SK-N-MC (cell line): ENCODE results near the gene NRXN3.
"Not testable (repeated sequence)": the region's sequence is repeated elsewhere in the genome, so short reads cannot be mapped to it uniquely, and the experiment has no call there.

ENCODE experiments used
- DNase-seq: peaks from one replicate; pipeline ENCODE4 v3.0.0-alpha.2; 2011; ENCODE audit warnings: low read depth, low spot score
- H3K27ac ChIP-seq: fragments of 200-600 bp; sonication (generic); 2 replicates; pipeline ENCODE4 v1.5.1; 2016; ENCODE audit warnings: mixed run types
- H3K36me3 ChIP-seq: fragments of 200-600 bp; sonication (generic); 2 replicates; pipeline ENCODE4 v1.6.1; 2017; ENCODE audit warnings: antibody characterized with exemption, low read length, mixed read lengths; ENCODE audit not compliant: insufficient read depth
- H3K4me3 ChIP-seq: fragments of 200-600 bp; sonication (generic); 2 replicates; pipeline ENCODE4 v1.5.1; 2016
- H3K9ac ChIP-seq: fragments of 200-600 bp; sonication (generic); 2 replicates; pipeline ENCODE4 v1.8.0; 2017; ENCODE audit warnings: mixed run types, mixed read lengths; ENCODE audit not compliant: insufficient read length
- H3K9me3 ChIP-seq: fragments of 200-600 bp; sonication (generic); 2 replicates; pipeline ENCODE4 v1.6.1; 2017; ENCODE audit warnings: low read depth, mild to moderate bottlenecking, antibody characterized with exemption, low read length, moderate library complexity, mixed read lengths
- EZH2 ChIP-seq: fragments of 200-600 bp; sonication (generic); IDR thresholded peaks from one replicate; pipeline ENCODE4 v1.6.1; 2017; ENCODE audit warnings: antibody characterized with exemption
- FOXP2 ChIP-seq: optimal IDR thresholded peaks from 2 replicates; pipeline ENCODE3; 2011; ENCODE audit warnings: mild to moderate bottlenecking, moderate library complexity; ENCODE audit not compliant: insufficient read depth; ENCODE audit errors: extremely low read length, control extremely low read depth
- POLR2AphosphoS5 ChIP-seq: IDR thresholded peaks from 2 replicates; pipeline ENCODE4 v1.6.1; 2012; ENCODE audit warnings: mild to moderate bottlenecking, low read depth, low read length, borderline replicate concordance

NRXN3 gene

GRCh38 chr14:78425782-78426181 is 255.6 kb downstream of the NRXN3 start:
- H3K27ac ChIP-seq = no peak overlapping the region
- H3K4me3 ChIP-seq = no peak overlapping the region
- no peaks in the 10 kb centered on the region for H3K36me3 ChIP-seq
- no peak overlapping the region for H3K9ac ChIP-seq
- no peaks in the 10 kb centered on the region for H3K9me3 ChIP-seq
- no peak for TF ChIP-seq FOXP2
- no peak for TF ChIP-seq EZH2
- TF ChIP-seq POLR2AphosphoS5 = no peak
- no peak for DNase-seq

GRCh38 chr14:78432046-78432445 is 261.9 kb downstream of the NRXN3 start:
- no peak for DNase-seq
- Histone ChIP-seq H3K27ac (no peak overlapping the region), H3K9me3 (no peaks in the 10 kb centered on the region), H3K9ac (no peak overlapping the region), H3K4me3 (no peak overlapping the region), H3K36me3 (no peaks in the 10 kb centered on the region)
- TF ChIP-seq EZH2 = no peak
- no peak for TF ChIP-seq POLR2AphosphoS5
- no peak for TF ChIP-seq FOXP2

GRCh38 chr14:78437448-78437847 is 267.3 kb downstream of the NRXN3 start:
- not testable (repeated sequence) for H3K36me3 ChIP-seq, DNase-seq, H3K9me3 ChIP-seq, H3K27ac ChIP-seq, H3K9ac ChIP-seq, H3K4me3 ChIP-seq

GRCh38 chr14:78440356-78440894 is 270.3 kb downstream of the NRXN3 start:
- H3K36me3 ChIP-seq = no peaks in the 10 kb centered on the region

GRCh38 chr14:78443834-78444233 is 273.7 kb downstream of the NRXN3 start:
- no peak for TF ChIP-seq FOXP2
- no peak for TF ChIP-seq EZH2
- no peak for TF ChIP-seq POLR2AphosphoS5
- Histone ChIP-seq H3K9ac (no peak overlapping the region), H3K4me3 (no peak overlapping the region), H3K36me3 (no peaks in the 10 kb centered on the region), H3K9me3 (no peaks in the 10 kb centered on the region), H3K27ac (no peak overlapping the region)
- DNase-seq = no peak

More at GRCh38 chr14:78440356-78440894, 270.3 kb downstream of the NRXN3 start:
- Histone ChIP-seq H3K27ac (no peak overlapping the region), H3K4me3 (no peak overlapping the region), H3K9ac (no peak overlapping the region), H3K9me3 (no peaks in the 10 kb centered on the region)
- no peak for DNase-seq
- TF ChIP-seq FOXP2 (no peak), POLR2AphosphoS5 (no peak), EZH2 (no peak)

GRCh38 chr14:78445275-78445674 is 275.1 kb downstream of the NRXN3 start:
- no peak for DNase-seq

GRCh38 chr14:78446807-78447206 is 276.6 kb downstream of the NRXN3 start:
- H3K4me3 ChIP-seq = no peak overlapping the region
- TF ChIP-seq POLR2AphosphoS5 (no peak), FOXP2 (no peak), EZH2 (no peak)
- no peak overlapping the region for H3K9ac ChIP-seq
- H3K9me3 ChIP-seq = no peaks in the 10 kb centered on the region
- H3K27ac ChIP-seq = no peak overlapping the region
- H3K36me3 ChIP-seq = no peaks in the 10 kb centered on the region
- no peak for DNase-seq

More at GRCh38 chr14:78445275-78445674, 275.1 kb downstream of the NRXN3 start:
- no peak overlapping the region for H3K9ac ChIP-seq
- TF ChIP-seq FOXP2 (no peak), POLR2AphosphoS5 (no peak), EZH2 (no peak)
- no peak overlapping the region for H3K4me3 ChIP-seq
- H3K27ac ChIP-seq = no peak overlapping the region
- H3K9me3 ChIP-seq = no peaks in the 10 kb centered on the region
- H3K36me3 ChIP-seq = no peaks in the 10 kb centered on the region

GRCh38 chr14:78448164-78449094 is 278.3 kb downstream of the NRXN3 start:
- no peak overlapping the region for H3K27ac ChIP-seq
- no peaks in the 10 kb centered on the region for H3K36me3 ChIP-seq
- H3K4me3 ChIP-seq = no peak overlapping the region
- H3K9ac ChIP-seq = no peak overlapping the region
- H3K9me3 ChIP-seq = no peaks in the 10 kb centered on the region
- TF ChIP-seq POLR2AphosphoS5 (no peak), EZH2 (no peak)
- DNase-seq = peak; percentile 2
